GM21515 (cell line): ENCODE measurements around the gene RNF212B.
"Not testable (repeated sequence)": the region's sequence is repeated elsewhere in the genome, so short reads cannot be mapped to it uniquely, and the experiment has no call there.

Source experiments
- ATAC-seq: cut with Tn5 transposase; IDR thresholded peaks from one replicate; pipeline ENCODE4 v1.9.1; 2021; ENCODE audit not compliant: unreplicated experiment

Gene RNF212B, protein sequence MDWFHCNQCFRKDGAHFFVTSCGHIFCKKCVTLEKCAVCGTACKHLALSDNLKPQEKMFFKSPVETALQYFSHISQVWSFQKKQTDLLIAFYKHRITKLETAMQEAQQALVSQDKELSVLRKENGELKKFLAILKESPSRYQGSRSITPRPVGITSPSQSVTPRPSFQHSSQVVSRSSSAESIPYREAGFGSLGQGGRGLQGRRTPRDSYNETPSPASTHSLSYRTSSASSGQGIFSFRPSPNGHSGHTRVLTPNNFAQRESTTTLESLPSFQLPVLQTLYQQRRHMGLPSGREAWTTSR

GRCh38 chr14:23237772-23238594 is at the start of gene RNF212B:
Gene RNF212B, plus strand, starts transcription at chr14:23237936. Its CDS starts 2,410 bp downstream, at chr14:23240346.
- no peak for ATAC-seq

DNA sequence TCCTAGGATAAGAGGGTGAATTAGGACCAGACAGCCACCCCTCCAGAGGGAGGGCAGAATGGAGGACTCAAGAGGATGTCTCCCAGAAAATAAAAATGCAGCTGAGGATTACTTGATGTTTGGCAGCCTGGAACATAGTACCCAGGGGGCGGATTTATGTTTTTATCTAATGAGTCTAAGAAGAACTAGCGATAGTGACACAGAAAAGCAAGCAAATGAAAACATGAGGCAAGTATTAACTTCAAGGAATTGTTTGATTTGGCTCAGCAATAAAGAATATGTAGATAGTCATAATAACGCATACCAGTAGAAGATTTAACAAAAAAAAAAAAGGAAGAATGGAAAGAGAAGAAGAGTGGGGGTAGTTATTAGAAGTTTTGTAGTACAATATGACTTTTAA is 44.3 kb upstream of the RNF212B start:
- ATAC-seq: no peak

GRCh38 chr14:23195552-23196101 is 42.1 kb upstream of the RNF212B start:
- ATAC-seq: no peak

DNA sequence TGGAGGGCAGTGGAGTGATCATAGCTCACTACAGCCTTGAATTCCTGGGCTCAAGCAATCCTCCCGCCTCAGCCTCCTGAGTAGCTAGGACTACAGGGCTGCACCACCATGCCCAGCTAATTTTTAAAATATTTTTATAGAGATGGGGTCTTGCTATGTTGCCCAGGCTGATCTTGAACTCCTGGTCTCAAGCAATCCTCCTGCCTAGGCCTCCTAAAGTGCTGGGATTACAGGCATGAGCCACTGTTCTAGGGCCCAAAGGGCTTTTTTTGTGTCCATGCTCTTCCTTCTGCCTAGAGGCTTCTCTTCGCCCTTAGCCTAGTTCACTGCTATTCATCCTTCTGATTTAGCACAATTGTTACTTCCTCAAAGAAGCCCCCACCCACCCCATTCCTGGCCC is 41.2 kb upstream of the RNF212B start:
- not testable (repeated sequence) for ATAC-seq

- not testable (repeated sequence) for ATAC-seq
These were observed 38.6 kb upstream of the RNF212B start for GRCh38 chr14:23199141-23199540.

DNA sequence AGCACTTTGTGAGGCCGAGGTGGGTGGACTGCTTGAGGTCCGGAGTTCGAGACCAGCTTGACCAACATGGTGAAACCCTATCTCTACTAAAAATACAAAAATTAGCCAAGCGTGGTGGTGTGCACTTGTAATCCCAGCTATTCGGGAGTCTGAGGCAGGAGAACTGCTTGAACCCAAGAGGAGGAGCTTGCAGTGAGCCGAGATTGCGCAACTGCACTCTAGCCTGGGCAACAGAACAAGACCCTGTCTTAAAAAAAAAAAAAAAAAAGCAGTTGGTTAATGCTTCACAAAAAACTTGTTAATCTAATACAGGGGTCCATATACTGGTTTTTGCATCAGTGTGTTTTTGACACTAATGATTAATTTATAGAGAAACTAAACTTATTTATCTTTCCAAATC is 35.7 kb upstream of the RNF212B start:
- no peak for ATAC-seq

GRCh38 chr14:23206422-23207145 is 31.2 kb upstream of the RNF212B start:
- ATAC-seq: no peak

DNA sequence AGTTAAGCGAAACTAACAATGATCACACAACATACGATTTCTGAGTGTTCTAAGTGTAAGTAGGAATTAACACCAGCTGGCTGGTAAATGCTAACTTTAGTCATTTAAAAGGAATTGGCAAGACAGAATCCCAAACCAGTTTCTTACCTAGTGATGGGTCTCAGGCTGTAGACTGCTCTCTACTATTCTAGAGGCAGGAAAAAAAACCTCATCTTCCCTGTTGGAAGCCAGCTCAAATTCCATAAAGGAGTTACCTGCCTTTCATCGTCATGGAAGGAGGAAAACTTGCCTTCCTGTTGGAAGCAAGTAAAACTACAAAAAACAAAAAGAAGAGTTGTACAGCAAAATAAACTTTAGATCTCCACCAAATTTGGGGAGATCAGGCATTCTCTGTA is 30.6 kb upstream of the RNF212B start:
- ATAC-seq: no peak

- no peak for ATAC-seq
These were observed 29.4 kb upstream of the RNF212B start for GRCh38 chr14:23208324-23208723.

DNA sequence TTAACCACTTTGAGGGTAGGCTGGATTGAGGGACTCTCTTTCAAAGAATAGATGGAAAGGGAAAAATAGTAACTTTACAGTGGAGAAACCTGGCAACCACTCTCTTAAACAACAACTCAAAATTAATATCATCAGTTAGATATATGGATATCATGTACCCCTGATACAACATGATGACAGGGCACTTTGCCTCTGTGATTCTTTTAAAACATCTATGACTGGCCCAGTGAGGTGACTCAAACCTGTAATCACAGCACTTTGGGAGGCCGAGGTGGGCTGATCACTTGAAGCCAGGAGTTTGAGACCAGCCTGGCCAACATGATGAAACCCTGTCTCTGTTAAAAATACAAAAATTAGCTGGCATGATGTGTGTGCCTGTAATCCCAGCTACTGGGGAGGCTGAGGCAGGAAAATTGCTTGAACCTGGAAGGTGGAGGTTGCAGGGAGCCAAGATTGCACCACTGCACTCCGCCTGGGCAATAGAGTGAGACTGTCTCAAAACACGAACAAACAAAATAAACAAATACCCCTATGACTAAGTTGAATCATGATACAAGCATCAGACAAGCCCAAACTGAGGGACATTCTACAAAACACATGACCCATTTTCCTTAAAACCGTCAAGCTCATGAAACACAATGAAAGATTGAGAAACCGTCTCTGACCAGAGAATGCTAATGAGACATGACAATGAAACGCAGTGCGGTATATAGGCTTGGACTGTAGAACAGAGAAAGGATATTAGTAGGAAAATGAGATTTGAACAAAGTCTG is 27.9 kb upstream of the RNF212B start:
- ATAC-seq: no peak

GRCh38 chr14:23215421-23215820 is 22.3 kb upstream of the RNF212B start:
- no peak for ATAC-seq

- ATAC-seq: no peak
These were observed 20.4 kb upstream of the RNF212B start for GRCh38 chr14:23217032-23218020.

- ATAC-seq: no peak
These were observed 18.7 kb upstream of the RNF212B start for GRCh38 chr14:23219075-23219474.

- not testable (repeated sequence) for ATAC-seq
These were observed 12.8 kb upstream of the RNF212B start for GRCh38 chr14:23224958-23225357.

DNA sequence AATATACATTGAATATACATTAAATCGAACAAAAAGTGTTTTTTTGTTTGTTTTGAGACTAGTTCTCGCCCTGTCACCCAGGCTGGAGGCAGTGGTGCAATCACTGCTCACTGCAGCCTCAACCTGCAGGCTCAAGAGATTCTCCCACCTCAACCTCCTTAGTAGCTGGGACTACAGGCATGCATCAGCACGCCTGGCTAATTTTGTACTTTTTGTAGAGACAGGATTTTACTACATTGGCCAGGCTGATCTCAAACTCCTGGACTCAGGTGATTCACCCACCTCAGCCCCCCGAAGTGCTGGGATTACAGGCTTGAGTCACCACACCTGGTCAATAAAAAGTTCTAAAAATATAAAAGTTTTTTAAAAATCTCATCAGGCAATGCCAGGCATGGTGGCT is 10.2 kb upstream of the RNF212B start:
- no peak for ATAC-seq

- no peak for ATAC-seq
These were observed 8.9 kb upstream of the RNF212B start for GRCh38 chr14:23228812-23229211.

DNA sequence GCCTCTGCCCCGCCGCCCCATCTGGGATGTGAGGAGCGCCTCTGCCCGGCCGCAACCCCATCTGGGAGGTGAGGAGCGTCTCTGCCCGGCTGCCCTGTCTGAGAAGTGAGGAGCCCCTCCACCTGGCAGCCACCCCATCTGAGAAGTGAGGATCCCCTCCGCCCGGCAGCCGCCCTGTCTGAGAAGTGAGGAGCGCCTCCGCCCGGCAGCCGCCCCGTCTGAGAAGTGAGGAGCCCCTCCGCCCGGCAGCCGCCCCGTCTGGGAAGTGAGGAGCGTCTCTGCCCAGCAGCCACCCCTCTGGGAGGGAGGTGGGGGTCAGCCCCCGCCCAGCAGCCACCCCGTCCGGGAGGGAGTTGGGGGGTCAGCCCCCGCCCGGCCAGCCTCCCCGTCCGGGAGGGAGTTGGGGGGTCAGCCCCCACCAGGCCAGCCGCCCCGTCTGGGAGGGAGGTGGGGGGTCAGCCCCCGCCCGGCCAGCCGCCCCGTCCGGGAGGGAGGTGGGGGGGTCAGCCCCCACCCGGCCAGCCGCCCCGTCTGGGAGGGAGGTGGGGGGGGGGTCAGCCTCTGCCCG is 5.4 kb upstream of the RNF212B start:
- not testable (repeated sequence) for ATAC-seq

DNA sequence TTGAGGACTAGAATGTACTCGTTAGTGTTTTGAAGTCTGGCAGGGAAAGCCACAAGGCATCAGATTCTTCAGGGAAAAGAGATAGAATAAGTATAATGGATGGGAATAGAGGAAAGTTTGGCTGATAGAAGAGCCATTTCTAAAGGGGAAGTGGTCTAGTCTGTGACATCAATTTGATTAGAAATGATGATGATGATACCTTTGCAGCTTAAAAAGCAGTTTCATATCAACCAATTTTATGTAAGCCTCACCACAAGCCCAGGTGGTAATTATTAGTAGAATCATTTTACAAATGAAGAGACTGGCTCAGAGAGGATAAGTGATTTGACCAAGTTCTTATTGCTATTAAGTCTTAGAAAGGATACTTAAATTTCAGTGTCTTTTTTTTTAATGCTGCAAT is 2.9 kb downstream of the RNF212B start:
- no peak for ATAC-seq
